Ishikawa (cell line): ENCODE results near the gene CSRP1.

Source experiments
- CEBPB ChIP-seq: IDR thresholded peaks from 2 replicates; pipeline ENCODE4 v1.6.1; 2012
- CREB1 ChIP-seq: IDR thresholded peaks from 2 replicates; pipeline ENCODE4 v1.6.1; 2012; ENCODE audit warnings: low read depth
- EGR1 ChIP-seq: IDR thresholded peaks from 2 replicates; pipeline ENCODE4 v1.6.1; 2012
- EP300 ChIP-seq: IDR thresholded peaks from 2 replicates; pipeline ENCODE4 v1.6.1; 2012; ENCODE audit warnings: borderline replicate concordance
- FOXM1 ChIP-seq: IDR thresholded peaks from 2 replicates; pipeline ENCODE4 v1.6.1; 2012; ENCODE audit warnings: low read depth, borderline replicate concordance
- NFIC ChIP-seq: IDR thresholded peaks from 2 replicates; pipeline ENCODE4 v1.6.1; 2012
- RAD21 ChIP-seq: IDR thresholded peaks from 2 replicates; pipeline ENCODE4 v1.6.1; 2012; ENCODE audit warnings: low read depth
- TAF1 ChIP-seq: IDR thresholded peaks from 2 replicates; pipeline ENCODE4 v1.6.1; 2012; ENCODE audit warnings: low read depth, mild to moderate bottlenecking
- TCF12 ChIP-seq: IDR thresholded peaks from 2 replicates; pipeline ENCODE4 v1.6.1; 2012; ENCODE audit warnings: low read depth
- TEAD4 ChIP-seq: IDR thresholded peaks from 2 replicates; pipeline ENCODE4 v1.6.1; 2012
- YY1 ChIP-seq: IDR thresholded peaks from 2 replicates; pipeline ENCODE4 v1.6.1; 2012; ENCODE audit warnings: low read depth
- ZBTB7A ChIP-seq: IDR thresholded peaks from 2 replicates; pipeline ENCODE4 v1.6.1; 2012; ENCODE audit warnings: low read depth
- TF ChIP-seq, protein P1 (sequence below): IDR thresholded peaks from 2 replicates; pipeline ENCODE4 v1.6.1; 2012
- TF ChIP-seq, protein P2 (sequence below): IDR thresholded peaks from 2 replicates; pipeline ENCODE4 v1.6.1; 2012; ENCODE audit warnings: low read depth, mild to moderate bottlenecking
- TF ChIP-seq, protein P3 (sequence below): IDR thresholded peaks from 2 replicates; pipeline ENCODE4 v1.6.1; 2012

CSRP1 gene

DNA sequence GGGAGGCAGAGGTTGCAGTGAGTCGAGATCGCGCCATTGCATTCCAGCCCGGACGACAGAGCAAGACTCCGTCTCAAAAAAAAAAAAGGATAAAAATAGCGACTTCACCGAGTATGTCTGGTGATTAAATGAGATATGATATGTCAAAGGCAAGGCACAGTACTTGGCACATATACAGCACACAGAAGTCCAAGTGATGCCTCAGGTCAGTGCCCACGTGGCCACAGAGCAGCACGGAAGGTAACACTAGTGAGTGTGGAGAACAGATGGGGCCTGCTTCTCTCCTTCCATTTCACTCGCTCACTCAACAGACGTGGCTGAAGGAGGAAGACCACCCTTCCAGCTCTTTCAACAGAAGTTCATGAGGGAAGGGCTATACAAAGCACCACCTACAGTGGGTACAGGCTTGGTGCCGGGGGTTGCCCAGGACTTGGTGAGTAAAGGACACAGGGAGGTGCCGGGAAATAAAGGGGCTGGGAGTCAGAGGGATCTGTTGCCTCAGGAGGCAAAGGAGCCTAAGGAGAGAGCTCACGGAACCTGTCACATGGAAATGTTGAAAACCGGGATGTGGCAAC, 8.9 kb downstream of the CSRP1 start:
- TF ChIP-seq, protein P1, sequence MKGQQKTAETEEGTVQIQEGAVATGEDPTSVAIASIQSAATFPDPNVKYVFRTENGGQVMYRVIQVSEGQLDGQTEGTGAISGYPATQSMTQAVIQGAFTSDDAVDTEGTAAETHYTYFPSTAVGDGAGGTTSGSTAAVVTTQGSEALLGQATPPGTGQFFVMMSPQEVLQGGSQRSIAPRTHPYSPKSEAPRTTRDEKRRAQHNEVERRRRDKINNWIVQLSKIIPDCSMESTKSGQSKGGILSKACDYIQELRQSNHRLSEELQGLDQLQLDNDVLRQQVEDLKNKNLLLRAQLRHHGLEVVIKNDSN = no peak
- TF ChIP-seq EP300 = no peak
- no peak for TF ChIP-seq EGR1
- TF ChIP-seq ZBTB7A = no peak
- TF ChIP-seq RAD21 = no peak
- TF ChIP-seq CEBPB = no peak
- TF ChIP-seq FOXM1 = no peak
- TF ChIP-seq CREB1 = no peak
- TF ChIP-seq TAF1 = no peak
- TF ChIP-seq, protein P2, sequence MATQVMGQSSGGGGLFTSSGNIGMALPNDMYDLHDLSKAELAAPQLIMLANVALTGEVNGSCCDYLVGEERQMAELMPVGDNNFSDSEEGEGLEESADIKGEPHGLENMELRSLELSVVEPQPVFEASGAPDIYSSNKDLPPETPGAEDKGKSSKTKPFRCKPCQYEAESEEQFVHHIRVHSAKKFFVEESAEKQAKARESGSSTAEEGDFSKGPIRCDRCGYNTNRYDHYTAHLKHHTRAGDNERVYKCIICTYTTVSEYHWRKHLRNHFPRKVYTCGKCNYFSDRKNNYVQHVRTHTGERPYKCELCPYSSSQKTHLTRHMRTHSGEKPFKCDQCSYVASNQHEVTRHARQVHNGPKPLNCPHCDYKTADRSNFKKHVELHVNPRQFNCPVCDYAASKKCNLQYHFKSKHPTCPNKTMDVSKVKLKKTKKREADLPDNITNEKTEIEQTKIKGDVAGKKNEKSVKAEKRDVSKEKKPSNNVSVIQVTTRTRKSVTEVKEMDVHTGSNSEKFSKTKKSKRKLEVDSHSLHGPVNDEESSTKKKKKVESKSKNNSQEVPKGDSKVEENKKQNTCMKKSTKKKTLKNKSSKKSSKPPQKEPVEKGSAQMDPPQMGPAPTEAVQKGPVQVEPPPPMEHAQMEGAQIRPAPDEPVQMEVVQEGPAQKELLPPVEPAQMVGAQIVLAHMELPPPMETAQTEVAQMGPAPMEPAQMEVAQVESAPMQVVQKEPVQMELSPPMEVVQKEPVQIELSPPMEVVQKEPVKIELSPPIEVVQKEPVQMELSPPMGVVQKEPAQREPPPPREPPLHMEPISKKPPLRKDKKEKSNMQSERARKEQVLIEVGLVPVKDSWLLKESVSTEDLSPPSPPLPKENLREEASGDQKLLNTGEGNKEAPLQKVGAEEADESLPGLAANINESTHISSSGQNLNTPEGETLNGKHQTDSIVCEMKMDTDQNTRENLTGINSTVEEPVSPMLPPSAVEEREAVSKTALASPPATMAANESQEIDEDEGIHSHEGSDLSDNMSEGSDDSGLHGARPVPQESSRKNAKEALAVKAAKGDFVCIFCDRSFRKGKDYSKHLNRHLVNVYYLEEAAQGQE = no peak
- TF ChIP-seq, protein P3, sequence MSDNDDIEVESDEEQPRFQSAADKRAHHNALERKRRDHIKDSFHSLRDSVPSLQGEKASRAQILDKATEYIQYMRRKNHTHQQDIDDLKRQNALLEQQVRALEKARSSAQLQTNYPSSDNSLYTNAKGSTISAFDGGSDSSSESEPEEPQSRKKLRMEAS = no peak
- TF ChIP-seq TEAD4 = no peak
- TF ChIP-seq TCF12 = no peak
- no peak for TF ChIP-seq YY1

DNA sequence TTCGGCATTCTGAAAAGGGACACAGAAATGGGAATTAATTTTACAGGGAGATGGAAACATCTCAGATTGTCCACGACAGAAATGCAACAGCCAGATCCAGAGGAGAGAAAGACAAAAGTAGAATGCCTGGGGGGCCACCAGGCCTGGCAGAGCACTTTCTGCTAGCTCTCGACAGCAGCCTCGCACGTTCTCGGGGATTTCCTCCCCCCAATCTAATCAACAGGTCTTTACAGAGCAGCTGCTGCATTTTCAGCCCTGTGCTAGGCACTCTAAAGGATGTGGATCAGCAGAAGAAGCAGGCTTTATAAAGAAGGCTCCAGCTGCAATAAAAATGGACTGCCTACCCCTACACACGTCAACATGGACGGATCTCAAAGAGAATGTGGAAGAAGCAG, 10.6 kb downstream of the CSRP1 start:
- TF ChIP-seq TEAD4 (no peak), FOXM1 (no peak), EP300 (no peak), ZBTB7A (no peak), EGR1 (no peak), CEBPB (no peak), YY1 (no peak), CREB1 (no peak), TAF1 (no peak), TCF12 (no peak), RAD21 (no peak), NFIC (no peak)
- TF ChIP-seq, protein P2 = no peak
- TF ChIP-seq, protein P3 = no peak
- TF ChIP-seq, protein P1 = no peak

DNA sequence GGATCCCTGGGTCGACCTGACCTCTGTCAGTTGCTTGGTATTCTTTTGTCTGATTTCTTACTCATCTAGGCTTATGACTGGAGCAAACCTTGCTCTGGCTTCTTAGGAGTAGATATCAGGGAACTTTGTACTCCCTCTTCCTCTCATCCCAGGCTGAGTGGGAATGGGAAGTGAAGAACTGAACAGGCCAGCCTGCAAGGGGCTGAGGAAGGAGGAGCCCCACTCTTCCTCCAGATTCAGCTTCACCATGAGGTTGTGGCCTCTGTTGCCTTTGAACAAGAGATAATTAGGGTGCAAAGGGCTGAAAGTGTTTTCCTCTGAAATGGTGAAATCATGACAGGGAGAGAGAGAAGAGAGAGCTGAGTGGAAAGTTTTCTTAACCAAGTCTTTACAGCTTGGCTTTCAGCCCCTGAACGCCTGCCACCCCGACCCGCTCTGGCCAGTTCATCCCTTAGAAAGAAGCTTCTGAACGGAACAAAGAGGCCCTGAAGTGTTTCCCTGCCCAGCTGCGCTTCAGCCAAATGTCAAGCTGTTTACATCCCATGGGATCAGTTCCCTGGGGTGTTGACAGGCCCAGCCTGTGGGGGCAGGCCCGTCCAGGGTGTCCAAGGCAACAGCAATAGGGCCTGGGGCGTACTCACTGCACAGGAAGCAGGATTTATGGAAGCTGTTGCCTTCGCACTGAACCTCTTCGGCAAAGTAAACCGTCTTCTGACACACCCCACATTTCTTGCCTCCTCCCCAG, 11.2 kb downstream of the CSRP1 start:
- TF ChIP-seq CEBPB (no peak), EP300 (no peak), TCF12 (no peak), RAD21 (no peak), NFIC (no peak), EGR1 (no peak), ZBTB7A (no peak), TAF1 (no peak), FOXM1 (no peak), CREB1 (no peak), YY1 (no peak), TEAD4 (no peak)
- TF ChIP-seq, protein P3 = no peak
- TF ChIP-seq, protein P1 = no peak
- TF ChIP-seq, protein P2 = no peak
